Caco-2 (cell line): ENCODE measurements around the gene SLC38A8. TPM values are rescaled to one million over a fixed set of nuclear protein-coding genes. Genes with fewer than 3 reads are reported as not detected.

ENCODE experiments used
- BruUV-seq: library from RNA; stranded (reverse); fragments of 400-500 nt; replicated peaks from 2 replicates; lab custom pipeline; 2021; lab: Mats Ljungman, UMichigan
- CTCF ChIA-PET: fragments of 300-600 bp; sonication (Branson Sonifier 250); formaldehyde crosslinking; loops from one replicate; lab custom pipeline; 2022; ENCODE audit warnings: antibody characterized with exemption; lab: Charles Lee
- POLR2A ChIA-PET: fragments of 300-600 bp; sonication (Branson Sonifier 250); formaldehyde crosslinking; loops from one replicate; lab custom pipeline; 2022; ENCODE audit warnings: antibody characterized with exemption; lab: Charles Lee
- DNase-seq, 2 experiments: peaks; one replicate each; pipeline versions ENCODE4 v3.0.0 to v3.0.0-alpha.2; 2020 to 2022
- H3K27me3 ChIP-seq: replicated peaks from 2 replicates; pipeline ENCODE4 v1.6.0; 2011; ENCODE audit warnings: low read length; ENCODE audit not compliant: control insufficient read depth, insufficient read depth
- H3K36me3 ChIP-seq: 2 replicates; pipeline ENCODE4 v1.5.1; 2011; ENCODE audit warnings: low read length; ENCODE audit not compliant: control insufficient read depth, insufficient read depth
- H3K4me1 ChIP-seq: fragments of 250-450 bp; sonication (Bioruptor Pico); 2 replicates; pipeline ENCODE4 v1.5.1; 2020; ENCODE audit warnings: mild to moderate bottlenecking
- H3K4me3 ChIP-seq: 2 replicates; pipeline ENCODE4 v1.5.1; 2011; ENCODE audit warnings: low read depth, mild to moderate bottlenecking, control low read depth, low read length
- H3K9me3 ChIP-seq: fragments of 250-450 bp; sonication (Bioruptor Pico); 2 replicates; pipeline ENCODE4 v1.5.1; 2020; ENCODE audit warnings: mild to moderate bottlenecking, moderate library complexity
- H3K27ac Mint-ChIP-seq: one replicate; pipeline ENCODE4 v1.8.0; 2022; ENCODE audit warnings: mixed read lengths; ENCODE audit not compliant: unreplicated experiment
- H3K27me3 Mint-ChIP-seq: one replicate; pipeline ENCODE4 v1.8.0; 2022; ENCODE audit warnings: mixed read lengths; ENCODE audit not compliant: insufficient read depth, unreplicated experiment
- H3K36me3 Mint-ChIP-seq: one replicate; pipeline ENCODE4 v1.8.0; 2022; ENCODE audit warnings: mild to moderate bottlenecking, mixed read lengths; ENCODE audit not compliant: insufficient read depth, unreplicated experiment
- H3K4me1 Mint-ChIP-seq: one replicate; pipeline ENCODE4 v1.8.0; 2022; ENCODE audit warnings: low read depth, mixed read lengths; ENCODE audit not compliant: unreplicated experiment
- H3K4me3 Mint-ChIP-seq: one replicate; pipeline ENCODE4 v1.8.0; 2022; ENCODE audit warnings: mild to moderate bottlenecking, moderate library complexity, mixed read lengths; ENCODE audit not compliant: unreplicated experiment
- H3K9me3 Mint-ChIP-seq: one replicate; pipeline ENCODE4 v1.8.0; 2022; ENCODE audit warnings: mixed read lengths; ENCODE audit not compliant: unreplicated experiment
- intact Hi-C: fragments of 100-400 bp; cut with micrococcal nuclease; formaldehyde crosslinking; loops from one replicate; pipeline ENCODE4 v1.10.0; 2022; ENCODE audit not compliant: unreplicated experiment
- total RNA-seq: library from RNA; stranded (reverse); gene quantifications from 2 replicates; pipeline ENCODE4 v1.2.3, GENCODE V29; 2022
- TF ChIP-seq, protein P1 (sequence below), 2 experiments: fragments of 200-600 bp in 1 of 2; IDR thresholded peaks; 1 replicate in 1 of 2; 2 replicates in 1 of 2; pipeline versions ENCODE4 v1.5.1 to v1.8.0; 2011 to 2022; ENCODE audit warnings: antibody characterized with exemption in 1 of 2, control low read depth in 1 of 2, inconsistent platforms in 1 of 2, low read depth in 1 of 2, low read length in 1 of 2, mild to moderate bottlenecking in 1 of 2, moderate library complexity in 1 of 2; ENCODE audit not compliant: insufficient read depth in 1 of 2, severe bottlenecking in 1 of 2, unreplicated experiment in 1 of 2

The SLC38A8 gene
- total RNA-seq, 1 experiment from 2014 or later, result 0.79 TPM

DNA sequence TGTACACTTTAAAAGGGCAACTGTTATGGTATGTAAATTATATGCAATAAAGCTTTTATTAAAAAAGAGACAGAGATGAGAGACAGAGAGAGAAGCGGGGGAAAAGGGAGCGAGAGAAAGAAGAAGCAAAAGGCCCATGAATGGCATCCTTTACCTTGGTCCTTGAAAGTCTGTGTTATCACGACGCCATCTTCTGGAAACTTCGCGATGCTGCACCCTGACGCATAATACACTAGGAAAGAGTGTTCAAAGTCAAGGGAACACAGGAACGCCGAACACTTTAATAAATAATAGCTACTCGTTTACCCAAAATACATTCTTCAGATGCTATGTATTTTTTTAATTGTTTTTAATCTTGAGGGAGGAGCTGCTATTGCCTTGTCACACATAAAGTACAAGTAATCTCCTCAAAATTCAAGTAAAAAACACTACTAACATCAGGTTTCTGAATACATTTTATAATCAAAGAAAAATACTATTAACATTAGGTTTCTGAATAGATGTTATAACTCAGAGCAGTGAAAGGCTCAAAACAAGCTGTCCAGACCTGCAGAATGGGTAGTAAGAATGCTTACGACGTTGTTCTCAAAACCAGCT lies 23.0 kb upstream of the SLC38A8 start:
- peak; percentile 62 to 70 for DNase-seq
- CTCF ChIA-PET, result interaction anchor here (0.7 to 3.0 kb wide), 6 partner anchors 23 to 139 kb away, joined by 3 to 17 read pairs (median 3); no protein-coding TSS in a partner anchor
- POLR2A ChIA-PET, result no interaction called here
- H3K4me3 ChIP-seq, result no peak overlapping the region
- H3K36me3 ChIP-seq, result peaks cover 11% of the 10 kb centered on the region
- Mint-ChIP-seq H3K36me3 (peaks cover 72% of the 10 kb centered on the region), H3K9me3 (no peaks in the 10 kb centered on the region), H3K4me3 (no peak overlapping the region), H3K27ac (no peak overlapping the region), H3K4me1 (no peaks in the 10 kb centered on the region), H3K27me3 (no peaks in the 10 kb centered on the region)
- no peaks in the 10 kb centered on the region for H3K9me3 ChIP-seq
- 0 out of 2 replicates have a peak, but pooled peaks cover 7% of the 10 kb centered on the region for H3K4me1 ChIP-seq
- intact Hi-C loops, result loop anchor here (1.0 to 5.0 kb wide), 5 partner anchors 17 to 238 kb away; partner anchors contain the start of gene NECAB2
- H3K27me3 ChIP-seq, result no peaks in the 10 kb centered on the region
- TF ChIP-seq, protein P1, sequence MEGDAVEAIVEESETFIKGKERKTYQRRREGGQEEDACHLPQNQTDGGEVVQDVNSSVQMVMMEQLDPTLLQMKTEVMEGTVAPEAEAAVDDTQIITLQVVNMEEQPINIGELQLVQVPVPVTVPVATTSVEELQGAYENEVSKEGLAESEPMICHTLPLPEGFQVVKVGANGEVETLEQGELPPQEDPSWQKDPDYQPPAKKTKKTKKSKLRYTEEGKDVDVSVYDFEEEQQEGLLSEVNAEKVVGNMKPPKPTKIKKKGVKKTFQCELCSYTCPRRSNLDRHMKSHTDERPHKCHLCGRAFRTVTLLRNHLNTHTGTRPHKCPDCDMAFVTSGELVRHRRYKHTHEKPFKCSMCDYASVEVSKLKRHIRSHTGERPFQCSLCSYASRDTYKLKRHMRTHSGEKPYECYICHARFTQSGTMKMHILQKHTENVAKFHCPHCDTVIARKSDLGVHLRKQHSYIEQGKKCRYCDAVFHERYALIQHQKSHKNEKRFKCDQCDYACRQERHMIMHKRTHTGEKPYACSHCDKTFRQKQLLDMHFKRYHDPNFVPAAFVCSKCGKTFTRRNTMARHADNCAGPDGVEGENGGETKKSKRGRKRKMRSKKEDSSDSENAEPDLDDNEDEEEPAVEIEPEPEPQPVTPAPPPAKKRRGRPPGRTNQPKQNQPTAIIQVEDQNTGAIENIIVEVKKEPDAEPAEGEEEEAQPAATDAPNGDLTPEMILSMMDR (IDR thresholded peaks at IDR 0.05; ENCODE audit: insufficient read depth in 1 of 2, low read depth in 1 of 2, low read length in 1 of 2, severe bottlenecking in 1 of 2, unreplicated experiment in 1 of 2), result peak; percentile 84 to 86
- BruUV-seq, result no TSS peak

DNA sequence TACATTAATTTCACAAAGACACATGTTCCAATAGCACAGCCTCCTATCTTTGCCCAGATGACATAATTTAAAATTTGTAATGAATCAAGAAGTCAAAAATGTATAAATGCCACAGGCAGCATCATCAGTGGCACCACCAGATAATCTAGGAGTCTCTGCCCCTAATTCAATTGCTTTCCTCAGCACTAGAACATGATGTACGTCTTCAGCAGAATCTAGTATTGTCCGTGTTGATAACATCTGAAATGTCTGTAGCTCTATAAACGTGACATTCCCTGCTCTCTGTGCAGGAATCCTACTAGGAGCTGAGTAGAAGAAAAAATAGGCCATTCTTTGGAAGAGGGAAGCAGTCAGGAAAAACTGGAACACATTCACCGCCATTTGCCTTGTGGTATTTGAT lies 21.4 kb upstream of the SLC38A8 start:
- TF ChIP-seq, protein P1 (IDR thresholded peaks at IDR 0.05; ENCODE audit: insufficient read depth in 1 of 2, low read depth in 1 of 2, low read length in 1 of 2, severe bottlenecking in 1 of 2, unreplicated experiment in 1 of 2), result no peak
- Mint-ChIP-seq H3K4me1 (no peaks in the 10 kb centered on the region), H3K4me3 (no peak overlapping the region), H3K27ac (no peak overlapping the region), H3K36me3 (peaks cover 71% of the 10 kb centered on the region), H3K27me3 (no peaks in the 10 kb centered on the region), H3K9me3 (no peaks in the 10 kb centered on the region)
- ChIA-PET CTCF (interaction anchor here (0.5 kb wide), 1 partner anchor 14 kb away, joined by 3 read pairs; no protein-coding TSS in a partner anchor), POLR2A (no interaction called here)
- Histone ChIP-seq H3K4me3 (no peak overlapping the region), H3K9me3 (no peaks in the 10 kb centered on the region), H3K4me1 (0 out of 2 replicates have a peak, but pooled peaks cover 7% of the 10 kb centered on the region), H3K36me3 (peaks cover 10% of the 10 kb centered on the region), H3K27me3 (no peaks in the 10 kb centered on the region)
- no peak for DNase-seq
- no TSS peak for BruUV-seq
- intact Hi-C loops, result no loop called here

DNA sequence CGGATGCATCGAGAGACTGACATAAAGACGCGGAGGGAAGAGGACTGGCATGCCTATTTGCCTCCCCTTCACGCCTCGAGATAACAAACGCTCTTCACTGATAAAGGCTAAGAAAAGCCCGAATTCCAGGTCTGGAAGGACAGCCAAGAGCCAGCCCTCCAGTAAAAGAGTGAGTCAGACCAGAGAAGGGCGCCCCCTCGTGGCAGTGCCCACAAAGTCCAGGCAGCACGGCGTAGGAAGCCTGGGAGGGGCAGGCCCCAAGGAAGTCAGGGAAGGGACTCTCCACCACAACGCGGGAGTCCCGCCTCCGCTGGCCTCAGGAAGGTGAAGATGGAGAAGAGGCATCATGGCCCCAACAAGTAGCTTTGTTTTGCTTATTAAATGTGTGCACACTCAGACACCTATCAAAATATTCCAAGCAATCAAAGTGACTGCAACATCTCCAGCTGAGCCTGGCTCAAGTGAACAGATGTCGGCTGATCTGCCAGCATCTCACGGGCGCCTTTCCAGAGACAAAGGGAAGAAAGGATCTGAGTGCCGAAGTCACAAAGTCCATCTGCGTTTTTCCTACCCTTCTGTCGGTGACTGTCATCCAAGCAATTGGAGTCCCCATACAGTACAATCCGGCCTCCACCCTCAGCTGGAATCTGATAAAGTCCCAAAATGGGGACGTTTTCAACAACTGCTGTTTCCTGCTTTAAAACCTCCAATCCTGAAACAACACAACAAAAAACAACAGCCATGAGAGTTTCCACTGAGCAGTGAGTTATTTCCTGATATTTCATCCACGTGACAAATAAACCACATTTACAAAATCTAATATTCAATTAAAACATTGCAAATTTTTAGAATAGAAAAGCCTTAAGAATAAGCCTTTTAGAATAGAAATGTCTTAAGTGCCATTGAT lies 20.4 kb upstream of the SLC38A8 start:
- Mint-ChIP-seq H3K27ac (no peak overlapping the region), H3K27me3 (no peaks in the 10 kb centered on the region), H3K4me1 (no peaks in the 10 kb centered on the region), H3K4me3 (no peak overlapping the region), H3K9me3 (no peaks in the 10 kb centered on the region), H3K36me3 (peaks cover 71% of the 10 kb centered on the region)
- ChIA-PET CTCF (interaction anchor here (1.1 kb wide), 2 partner anchors 107 to 109 kb away, joined by 4 to 5 read pairs; no protein-coding TSS in a partner anchor), POLR2A (no interaction called here)
- DNase-seq, result peak; percentile 79 to 88
- no TSS peak for BruUV-seq
- Histone ChIP-seq H3K27me3 (no peaks in the 10 kb centered on the region), H3K36me3 (peaks cover 10% of the 10 kb centered on the region), H3K4me3 (no peak overlapping the region), H3K9me3 (no peaks in the 10 kb centered on the region), H3K4me1 (0 out of 2 replicates have a peak, but pooled peaks cover 7% of the 10 kb centered on the region)
- TF ChIP-seq, protein P1 (IDR thresholded peaks at IDR 0.05; ENCODE audit: insufficient read depth in 1 of 2, low read depth in 1 of 2, low read length in 1 of 2, severe bottlenecking in 1 of 2, unreplicated experiment in 1 of 2), result peak; percentile 93 to 95
- intact Hi-C loops, result no loop called here
